ENCODE measurements around the gene BABAM1. TPM values are rescaled to one million over a fixed set of nuclear protein-coding genes. Genes with fewer than 3 reads are reported as not detected.

BABAM1 gene
- total RNA-seq, 1 experiment from 2014 or later: 93.3 TPM

GRCh38 chr19:17266589-17266974, 661 bp upstream of the BABAM1 start:
- no peak for TF ChIP-seq FOSL1 (IDR thresholded peaks at IDR 0.05; ENCODE audit: low read depth)
- TF ChIP-seq ZNF274 (IDR thresholded peaks at IDR 0.05; ENCODE audit: low read depth, low read length): no peak
- no peak for TF ChIP-seq POLR2AphosphoS5 (IDR thresholded peaks at IDR 0.05; ENCODE audit: low read depth, low read length)
- TF ChIP-seq ZFX (IDR thresholded peaks at IDR 0.05): no peak
- TF ChIP-seq CEBPB (IDR thresholded peaks at IDR 0.05; ENCODE audit: low read depth): no peak
- no peak for TF ChIP-seq ATF3 (IDR thresholded peaks at IDR 0.05)
- no peak for TF ChIP-seq SRF (IDR thresholded peaks at IDR 0.05; ENCODE audit: low read depth)
- TF ChIP-seq EZH2phosphoT487 (IDR thresholded peaks at IDR 0.05; ENCODE audit: borderline replicate concordance): no peak
- no peak for TF ChIP-seq ELF1 (IDR thresholded peaks at IDR 0.05; ENCODE audit: borderline replicate concordance, low read depth)
- no peak for TF ChIP-seq RAD21 (IDR thresholded peaks at IDR 0.05; ENCODE audit: low read depth)
- TF ChIP-seq CTCF (IDR thresholded peaks at IDR 0.05 in 2 of 3, conservative IDR thresholded peaks at IDR 0.05 in 1 of 3; ENCODE audit: borderline replicate concordance in 1 of 3, insufficient read depth in 1 of 3, low read depth in 2 of 3, low read length in 2 of 3): no peak
- no peak for TF ChIP-seq ZBTB33 (IDR thresholded peaks at IDR 0.05; ENCODE audit: extremely low read depth, insufficient replicate concordance, low read length)
- TF ChIP-seq EZH2 (IDR thresholded peaks at IDR 0.05): no peak
- no peak for TF ChIP-seq JUND (IDR thresholded peaks at IDR 0.05)
- TF ChIP-seq CBX3 (IDR thresholded peaks at IDR 0.05; ENCODE audit: low read depth): no peak
- TF ChIP-seq POLR2A (IDR thresholded peaks at IDR 0.05; ENCODE audit: borderline replicate concordance, extremely low read depth, insufficient read depth, insufficient read length): no peak
- no peak for TF ChIP-seq SP1 (IDR thresholded peaks at IDR 0.05; ENCODE audit: low read depth)
- no peak for TF ChIP-seq EGR1 (IDR thresholded peaks at IDR 0.05; ENCODE audit: low read depth)
- H2AFZ ChIP-seq (ENCODE audit: low read depth, low read length, poor library complexity, severe bottlenecking): peak overlapping the region; percentile 67
- no peak overlapping the region; a peak in 1 of 4 replicates for H3K4me3 ChIP-seq (replicated peaks in 1 of 2; ENCODE audit: low read depth in 1 of 2, low read length in 2 of 2)
- POLR2A ChIA-PET: interaction anchor here (0.8 to 1.3 kb wide), 8 partner anchors 13 to 52 kb away, joined by 3 to 8 read pairs (median 6); partner anchors contain the start of genes ANKLE1, DDA1, OCEL1 and USE1
- no peaks in the 10 kb centered on the region for H4K20me1 ChIP-seq (ENCODE audit: insufficient read depth)
- no peak overlapping the region for H3K4me2 ChIP-seq (ENCODE audit: low read length)
- intact Hi-C loops (cut with micrococcal nuclease): no loop called here
- no peaks in the 10 kb centered on the region for H3K9me2 ChIP-seq (ENCODE audit: insufficient read depth)
- ATAC-seq (no peak), DNase-seq (ENCODE audit: low read depth, low spot score) (no peak)
- CTCF ChIA-PET: interaction anchor here (0.8 to 1.5 kb wide), 9 partner anchors 11 to 229 kb away, joined by 3 to 11 read pairs (median 4); partner anchors contain the start of gene DDA1
- BruUV-seq (replicated peaks): no TSS peak
- H3K9ac ChIP-seq (ENCODE audit: low read length): no peak overlapping the region
- H3K27ac ChIP-seq (ENCODE audit: low read depth, low read length): peak overlapping the region; percentile 15; the same call in 1 of the 2 replicates
- peaks cover 17% of the 10 kb centered on the region for H3K79me2 ChIP-seq (ENCODE audit: insufficient read depth, low read length)
- H3K36me3 ChIP-seq (ENCODE audit: control insufficient read depth in 1 of 2, insufficient read depth in 2 of 2, low read length in 2 of 2): peaks cover 3 to 18% of the 10 kb centered on the region in 2 experiments; a peak in 3 of 4 replicates
- H3K27me3 ChIP-seq (ENCODE audit: insufficient read depth, low read length): no peaks in the 10 kb centered on the region
- RAD21 ChIA-PET (ENCODE audit: low non-redundant PET in 1 of 2, low total read pairs in 2 of 2, uncharacterized antibody in 2 of 2, unreplicated experiment in 2 of 2): no interaction called here
- no peaks in the 10 kb centered on the region for H3K9me3 ChIP-seq (ENCODE audit: control insufficient read depth in 1 of 2, insufficient read depth in 1 of 2, low read depth in 1 of 2, low read length in 2 of 2)
- peaks cover 3 to 9% of the 10 kb centered on the region in 2 experiments; a peak in 3 of 4 replicates for H3K4me1 ChIP-seq (ENCODE audit: control insufficient read depth in 1 of 2, insufficient read depth in 2 of 2, low read length in 2 of 2)
